Stimulated activated CD8-positive, alpha-beta memory T cell treated with anti-CD3 and anti-CD28 coated beads, Interleukin-2, amount 100 ng/mL, for 1 hour (primary cell): ENCODE results near the gene CACNA2D3.

Experiments
- DNase-seq, 2 donors: peaks; one replicate each; pipeline ENCODE4 v3.0.0-alpha.2; 2020; ENCODE audit warnings: low read depth in 2 of 2

The CACNA2D3 gene

DNA sequence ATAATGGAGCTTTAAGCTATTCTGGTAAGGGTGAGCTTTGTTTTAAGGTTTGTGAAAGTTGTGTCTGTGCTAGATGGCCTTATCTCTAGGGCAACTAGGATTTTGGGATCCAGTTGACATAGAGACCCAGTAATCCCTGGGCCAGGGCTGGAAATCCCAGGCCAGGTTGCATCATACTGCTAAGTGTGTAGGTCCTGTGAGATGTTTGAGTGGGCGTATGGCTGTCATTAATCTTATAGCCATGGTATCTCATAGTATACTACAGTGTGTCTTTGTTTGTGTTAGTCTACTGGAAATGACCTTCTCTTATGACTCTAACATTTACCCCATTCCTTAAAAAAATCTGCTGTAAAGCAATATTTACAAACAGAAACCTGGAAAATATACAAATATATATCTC is 151.4 kb downstream of the CACNA2D3 start:
- no peak for DNase-seq

DNA sequence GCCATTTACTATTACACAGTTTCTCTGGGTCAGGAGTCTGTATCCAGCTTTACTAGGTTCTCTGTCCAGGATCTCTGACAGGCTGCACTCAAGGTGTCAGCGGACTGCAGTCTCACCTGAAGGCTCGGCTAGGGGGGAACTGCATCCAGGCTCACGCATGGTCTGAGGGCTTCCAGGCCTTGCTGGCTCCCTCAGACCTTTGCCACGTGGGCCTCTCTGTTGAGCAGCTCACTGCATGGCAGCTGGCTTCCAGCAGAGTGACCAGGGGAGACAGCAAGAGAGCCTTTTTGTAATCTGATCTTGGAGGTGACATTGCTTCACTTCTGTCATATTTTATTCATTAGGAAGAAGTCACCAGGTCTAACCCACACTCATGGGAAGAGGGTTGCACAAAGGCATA is 152.3 kb downstream of the CACNA2D3 start:
- no peak for DNase-seq

DNA sequence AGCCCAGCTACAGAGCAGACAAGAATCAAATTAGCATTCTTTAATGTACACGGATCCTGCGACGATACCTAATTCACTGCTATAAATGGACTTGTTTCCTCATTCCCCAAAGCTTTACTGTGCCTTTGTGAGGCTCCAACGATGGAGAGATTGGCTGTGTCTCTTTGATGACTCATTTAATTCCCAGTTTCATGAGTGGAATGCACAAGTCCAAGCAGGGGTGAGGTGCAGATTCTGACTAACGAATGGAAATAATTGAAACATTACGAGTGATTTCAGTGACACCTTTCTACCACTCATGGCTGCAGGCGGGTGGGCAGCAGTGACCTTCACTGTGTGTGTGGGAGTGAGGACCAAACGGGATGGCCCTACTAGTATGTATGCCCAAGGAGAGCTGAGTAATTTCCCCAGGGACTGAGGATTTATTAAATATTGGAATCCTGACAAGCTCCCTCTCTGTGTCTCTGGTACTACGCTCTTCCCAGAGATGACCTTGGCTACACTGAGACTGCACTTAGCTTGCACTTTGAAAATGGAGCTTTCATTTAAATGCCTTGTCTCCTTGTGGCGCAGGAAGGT is 156.7 kb downstream of the CACNA2D3 start:
- no peak for DNase-seq

DNA sequence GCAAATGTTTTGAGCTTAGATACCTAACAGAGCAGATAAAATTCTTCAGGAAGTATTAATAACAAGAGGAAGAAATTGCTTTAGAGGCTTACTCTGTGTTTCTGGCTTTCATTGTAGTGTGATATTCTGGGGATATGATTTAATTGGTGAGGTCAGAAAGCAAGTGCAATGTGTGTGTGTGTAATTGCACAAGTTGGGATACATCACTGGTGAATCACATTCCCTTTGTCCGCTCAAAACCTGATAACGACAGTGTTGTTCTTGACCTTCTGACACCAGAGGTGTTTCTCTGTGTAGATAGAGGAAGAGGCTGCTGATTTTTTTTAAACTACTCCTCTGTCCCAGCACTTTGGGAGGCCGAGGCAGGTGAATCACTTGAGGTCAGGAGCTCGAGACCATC is 161.1 kb downstream of the CACNA2D3 start:
- no peak for DNase-seq

DNA sequence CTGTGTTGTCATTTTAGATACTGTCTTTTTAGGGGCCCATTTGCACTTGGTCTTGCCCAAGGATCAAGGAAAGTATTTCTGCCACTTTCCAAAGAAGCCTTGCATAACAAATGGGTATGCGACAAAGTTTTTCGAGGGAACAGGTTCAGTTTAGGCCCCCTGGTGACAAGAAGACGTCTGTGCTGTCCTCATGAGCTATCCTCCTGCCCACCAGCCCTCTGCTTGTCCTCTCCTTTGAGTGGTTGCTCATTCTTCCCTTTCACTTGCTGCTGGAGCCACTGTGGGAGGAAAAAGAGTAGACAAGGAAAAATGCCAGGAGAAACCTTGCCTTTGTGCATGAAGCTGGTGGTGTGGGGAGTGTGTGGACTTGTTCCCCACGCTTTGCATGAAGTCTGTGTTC is 171.9 kb downstream of the CACNA2D3 start:
- no peak for DNase-seq

DNA sequence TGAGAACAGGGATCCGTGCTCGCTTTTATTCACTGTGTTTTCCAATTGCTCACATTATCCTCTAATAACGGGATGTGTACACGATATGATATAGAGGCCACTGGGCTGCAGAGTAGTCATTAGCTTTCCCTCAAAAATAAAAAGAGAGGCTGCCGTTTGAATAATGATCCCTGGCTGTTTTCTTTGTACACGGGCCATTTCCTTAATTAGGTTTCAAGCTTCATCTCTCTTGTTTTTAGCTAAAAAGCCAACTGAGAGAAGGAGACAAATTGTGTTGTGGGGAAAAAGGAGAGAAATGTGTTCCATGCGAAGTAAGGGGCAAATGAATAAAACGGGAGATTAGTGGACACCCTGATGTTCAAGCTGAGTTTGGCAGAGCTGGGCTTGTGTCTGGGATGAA is 174.2 kb downstream of the CACNA2D3 start:
- no peak for DNase-seq

DNA sequence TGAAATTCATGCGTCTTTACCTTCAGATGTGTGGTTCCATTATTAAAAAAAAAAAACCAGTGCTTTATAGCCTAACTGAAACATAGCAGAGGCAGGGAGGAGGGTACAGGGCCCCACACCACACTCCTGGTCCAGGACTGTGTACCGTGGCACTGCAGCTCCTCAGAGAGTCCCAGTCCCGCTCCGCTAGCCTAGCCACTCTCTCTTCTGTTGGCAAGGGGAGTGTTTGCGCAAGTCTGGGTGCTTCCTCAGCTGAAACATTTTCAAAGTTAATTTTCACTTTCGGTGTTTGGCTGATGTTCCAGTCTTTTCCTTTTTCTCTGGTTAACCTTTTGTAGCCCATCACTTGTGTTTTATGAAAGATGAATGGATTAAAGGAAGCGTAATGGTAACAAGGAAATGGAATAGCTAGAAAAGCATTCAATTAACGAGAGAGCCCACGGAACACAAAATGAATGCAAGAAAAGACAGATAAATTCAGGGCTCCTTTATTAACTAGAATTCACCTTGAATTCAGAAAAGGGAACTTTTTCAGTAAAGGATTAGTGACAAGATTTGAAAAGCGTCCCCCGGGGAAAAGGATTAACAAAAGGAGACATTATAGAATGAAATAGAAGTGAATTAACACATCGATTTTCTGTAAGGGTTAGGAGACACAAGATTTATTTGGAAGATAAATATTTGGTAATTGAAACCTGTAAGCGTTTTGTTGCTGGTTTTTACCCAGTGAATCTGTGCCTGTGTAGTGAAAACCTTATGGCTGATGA is 177.0 kb downstream of the CACNA2D3 start:
- no peak for DNase-seq

DNA sequence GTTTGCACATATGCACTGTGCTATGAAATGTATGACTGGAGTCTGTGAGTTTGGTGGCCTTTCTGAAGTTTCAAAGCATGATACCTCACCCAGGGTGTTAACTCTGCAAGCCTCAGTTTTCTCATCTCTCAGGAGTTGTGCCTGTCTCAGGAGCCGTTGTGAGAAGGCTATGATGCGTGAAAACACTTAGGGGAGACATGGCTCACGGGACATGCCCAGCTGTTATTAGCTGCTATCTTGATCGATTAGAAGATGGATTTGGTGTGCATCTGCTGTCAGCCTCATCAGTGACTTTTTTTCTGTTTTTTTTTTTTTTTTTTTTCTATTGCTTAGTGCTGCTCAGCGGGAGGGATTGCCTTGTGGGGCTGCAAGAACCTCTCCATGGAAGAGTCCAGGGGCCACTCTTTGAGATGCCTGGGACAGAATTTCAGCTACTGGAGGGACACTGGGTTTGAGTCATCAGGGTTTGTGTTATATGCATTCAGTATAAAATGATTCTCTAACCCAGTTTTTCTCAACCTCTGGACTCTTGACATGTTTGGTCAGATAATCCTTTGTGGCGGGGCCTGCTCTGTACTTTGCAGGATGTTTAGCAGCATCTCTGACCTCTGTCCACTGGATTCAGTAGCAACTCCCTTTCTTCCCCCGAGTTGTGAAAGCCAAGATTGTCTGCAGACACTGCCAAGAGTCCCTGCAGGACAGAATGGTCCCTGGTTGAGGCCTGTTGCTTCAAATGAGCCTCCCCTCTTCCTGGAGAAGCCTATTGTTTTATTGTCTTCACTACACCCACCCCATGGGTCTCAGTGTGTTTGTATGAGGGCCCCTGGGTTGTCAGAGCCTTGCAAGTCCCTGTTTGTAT is 181.4 kb downstream of the CACNA2D3 start:
- no peak for DNase-seq

DNA sequence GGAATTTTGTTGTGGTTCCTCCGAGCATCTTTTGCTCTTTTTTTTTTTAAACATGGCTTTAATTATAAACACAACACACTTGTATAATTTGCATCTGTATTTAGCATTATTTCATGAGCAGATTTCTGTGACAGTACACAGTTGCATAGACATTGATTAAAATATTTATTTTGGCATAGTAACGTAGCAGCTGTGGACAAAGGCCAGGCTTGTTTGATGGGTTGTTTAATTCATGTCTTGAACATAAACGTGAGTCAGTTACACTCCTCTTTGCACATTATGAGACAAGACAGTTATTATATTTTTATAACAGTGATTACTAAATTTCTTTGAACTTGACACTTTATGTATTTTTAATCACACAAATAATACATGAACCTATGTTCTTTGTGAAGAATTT is 182.5 kb downstream of the CACNA2D3 start:
- no peak for DNase-seq

DNA sequence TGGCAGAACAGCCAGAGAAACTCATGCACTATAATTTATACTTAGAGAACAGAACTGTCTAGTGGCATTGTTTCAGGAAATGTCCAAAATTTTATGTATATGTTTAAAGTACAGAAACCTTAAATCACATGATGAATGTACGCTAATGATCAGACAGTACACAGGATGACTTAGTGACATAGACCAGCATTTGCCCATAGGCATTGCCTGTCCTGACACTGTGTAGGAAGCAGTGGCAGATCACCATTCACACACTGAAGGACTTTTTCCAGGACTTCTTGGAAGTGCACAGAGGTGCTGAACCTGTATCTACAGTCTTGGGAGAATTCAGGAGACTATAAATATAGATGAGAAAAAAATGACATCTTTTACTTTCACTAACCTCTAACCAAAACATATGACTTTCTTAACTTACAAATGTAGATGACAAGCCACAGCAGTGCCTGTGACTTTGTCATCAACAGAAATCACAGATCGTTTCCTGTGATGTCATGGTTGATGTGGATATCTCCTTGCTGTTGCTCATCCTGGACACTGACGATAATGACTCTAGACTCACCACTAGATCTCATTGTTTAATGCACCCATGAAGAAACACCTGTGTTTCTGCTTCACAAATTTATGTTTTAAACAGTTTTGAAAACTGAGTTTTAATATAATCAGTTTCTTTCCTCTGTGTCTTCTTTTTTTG is 183.2 kb downstream of the CACNA2D3 start:
- no peak for DNase-seq

DNA sequence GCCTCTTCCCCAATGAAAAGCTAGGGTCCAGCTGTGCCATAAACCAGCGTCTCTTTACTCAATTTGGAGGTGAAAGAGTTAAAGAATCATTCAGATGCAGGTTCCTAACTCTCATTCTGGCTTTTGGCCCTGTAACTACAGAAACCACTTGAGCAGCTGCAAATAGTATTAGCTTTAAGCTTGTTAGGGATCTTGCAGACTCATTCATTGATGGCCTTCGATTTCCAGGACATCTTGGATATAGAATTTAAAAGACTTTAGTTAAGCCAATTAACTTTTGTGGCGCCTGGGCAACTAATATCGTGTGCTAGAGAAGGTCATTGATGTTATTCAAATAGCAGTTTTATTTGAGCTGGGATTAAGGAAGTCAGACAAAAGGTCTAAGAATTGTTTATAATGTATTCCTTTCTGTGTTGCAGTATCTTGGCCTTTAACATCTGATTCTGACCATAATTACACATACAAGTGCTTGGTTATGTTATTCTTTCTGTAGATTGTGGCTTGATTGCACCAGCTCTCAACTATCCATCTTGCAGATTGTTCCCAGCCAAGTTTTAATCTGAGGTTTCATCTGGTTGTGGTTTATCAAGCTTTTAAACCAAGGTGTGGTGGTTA is 185.3 kb downstream of the CACNA2D3 start:
- DNase-seq = no peak

DNA sequence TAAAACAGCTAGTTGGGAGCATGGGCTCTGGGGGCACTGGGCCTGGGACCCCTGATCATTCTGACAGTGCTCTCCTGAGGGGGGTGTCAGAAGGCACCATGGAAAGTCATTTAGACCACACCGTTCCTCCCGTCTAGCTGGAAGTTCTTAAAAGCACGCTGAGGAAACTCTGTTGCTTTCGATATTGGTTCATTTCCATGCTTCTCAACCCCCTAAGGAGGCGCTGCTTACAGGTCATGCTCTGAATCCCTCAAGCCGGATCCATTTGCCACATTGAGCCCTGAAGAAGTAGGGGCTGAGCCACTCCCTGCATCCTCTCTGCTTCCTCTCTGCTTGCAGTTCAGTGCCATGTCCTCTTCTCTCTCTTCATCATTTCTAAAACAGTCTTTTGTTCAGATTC is 187.2 kb downstream of the CACNA2D3 start:
- no peak for DNase-seq

DNA sequence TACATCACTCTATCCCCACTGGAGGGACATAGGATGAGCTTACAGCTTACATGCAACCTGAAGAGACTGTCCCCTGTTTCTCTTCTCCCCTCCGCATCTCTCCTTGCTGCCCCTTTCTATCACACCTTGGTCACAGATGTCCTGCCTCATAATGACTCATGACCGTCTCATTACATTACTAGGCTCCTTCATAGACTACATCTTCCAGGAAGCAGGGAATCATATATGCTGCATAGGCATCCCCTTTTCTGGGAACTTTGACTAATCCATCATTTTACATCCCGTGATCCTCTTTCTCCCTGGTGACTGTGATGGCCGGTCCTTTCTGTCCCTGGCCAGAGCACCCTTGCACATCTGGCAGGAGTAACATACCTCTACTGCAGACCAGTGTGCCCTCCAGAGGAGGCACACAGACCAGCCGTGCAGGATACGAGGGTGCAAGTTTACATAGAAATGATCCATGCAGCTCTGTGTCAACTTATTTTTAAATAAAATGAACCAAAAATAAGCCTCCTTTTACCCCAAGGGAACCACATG is 188.9 kb downstream of the CACNA2D3 start:
- no peak for DNase-seq

DNA sequence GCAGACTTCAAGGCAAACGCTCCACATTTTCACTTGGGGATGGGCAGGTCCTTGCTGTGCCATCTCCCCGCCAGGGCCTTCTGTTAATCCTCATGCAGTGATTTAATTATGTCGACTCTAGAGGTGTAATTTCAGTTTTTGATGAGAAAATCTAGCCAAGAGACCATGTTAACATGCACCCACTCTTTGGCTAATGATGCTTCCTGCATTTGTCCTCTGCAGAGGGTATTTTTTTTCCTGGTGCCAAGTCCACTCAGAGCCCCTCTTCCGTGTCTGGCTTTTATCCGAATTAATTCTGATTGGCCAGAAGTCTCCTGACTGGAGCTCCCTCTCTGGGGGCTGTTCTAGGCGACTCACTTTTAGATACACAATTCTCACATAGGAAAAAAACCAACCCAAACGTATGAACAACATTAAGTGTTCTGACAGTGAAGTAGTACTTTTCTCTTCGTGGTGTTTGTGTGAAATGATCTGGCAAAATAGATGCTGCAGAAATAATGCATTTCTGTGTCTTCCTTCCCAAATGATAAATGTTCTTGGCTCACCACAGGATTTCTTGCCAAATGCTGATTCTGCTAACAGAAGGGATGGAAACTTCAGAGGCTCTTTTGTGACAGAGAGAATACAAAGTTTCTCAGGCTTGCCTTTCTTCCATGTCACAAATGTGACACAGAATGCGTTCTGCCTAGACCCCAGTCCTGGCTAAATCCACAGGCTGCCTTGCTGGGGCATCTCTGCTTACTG is 190.0 kb downstream of the CACNA2D3 start:
- no peak for DNase-seq

DNA sequence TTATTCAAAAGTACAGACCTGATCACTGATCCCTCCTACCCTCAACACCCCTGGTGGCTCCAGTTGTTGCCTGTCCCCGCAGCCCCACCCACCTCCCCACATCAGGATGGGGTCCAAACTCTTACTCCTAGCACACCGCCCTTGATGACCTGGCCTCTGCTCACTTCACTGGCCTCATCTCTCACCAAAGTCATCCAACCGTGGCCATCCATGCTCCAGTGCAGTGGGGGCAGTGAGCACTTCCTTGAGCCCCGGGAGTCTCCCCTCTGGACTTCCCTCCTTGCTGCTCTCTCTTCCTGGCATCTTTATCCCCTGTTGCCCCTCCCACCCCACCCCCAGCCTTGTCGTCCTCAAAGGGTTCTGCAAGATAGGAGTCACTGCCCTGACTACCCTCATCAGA is 191.1 kb downstream of the CACNA2D3 start:
- DNase-seq = no peak

DNA sequence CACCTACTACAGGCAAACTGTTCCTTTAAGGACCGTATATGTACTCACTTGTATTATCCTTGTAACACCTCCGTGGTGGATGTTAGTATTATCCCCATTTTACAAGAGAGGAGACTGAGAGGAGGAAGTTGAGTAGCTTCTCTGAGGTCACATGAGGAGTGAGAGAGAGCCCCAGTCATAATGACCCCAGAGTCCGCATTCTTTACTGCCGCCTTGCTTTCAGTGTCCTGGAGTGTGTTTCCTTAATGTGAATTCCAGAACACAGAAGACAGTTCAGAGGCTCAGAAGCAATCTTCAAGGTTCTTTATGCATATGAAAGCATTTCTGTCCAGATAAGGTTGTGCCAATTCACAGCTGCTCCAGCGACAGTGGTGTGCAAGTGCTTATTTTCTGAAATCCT is 199.2 kb downstream of the CACNA2D3 start:
- no peak for DNase-seq

DNA sequence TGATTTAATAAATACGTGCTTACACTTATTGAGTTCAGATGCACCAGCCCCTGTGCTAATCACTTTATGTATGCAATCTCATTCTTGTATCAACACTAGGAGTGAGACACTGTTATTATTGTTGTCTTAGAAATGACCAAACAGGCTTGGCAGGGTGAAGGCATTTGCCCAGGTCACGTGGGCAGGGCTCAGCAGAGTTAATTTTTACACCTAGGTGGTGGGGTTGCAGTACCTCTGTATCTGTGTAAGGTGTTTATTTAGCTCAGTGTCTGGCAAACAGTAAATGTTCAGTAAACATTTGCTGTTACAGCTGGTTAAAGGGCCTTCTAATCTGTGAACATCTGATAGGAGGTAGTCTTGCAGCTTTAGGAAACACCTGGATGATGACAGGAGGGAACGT is 200.0 kb downstream of the CACNA2D3 start:
- no peak for DNase-seq

DNA sequence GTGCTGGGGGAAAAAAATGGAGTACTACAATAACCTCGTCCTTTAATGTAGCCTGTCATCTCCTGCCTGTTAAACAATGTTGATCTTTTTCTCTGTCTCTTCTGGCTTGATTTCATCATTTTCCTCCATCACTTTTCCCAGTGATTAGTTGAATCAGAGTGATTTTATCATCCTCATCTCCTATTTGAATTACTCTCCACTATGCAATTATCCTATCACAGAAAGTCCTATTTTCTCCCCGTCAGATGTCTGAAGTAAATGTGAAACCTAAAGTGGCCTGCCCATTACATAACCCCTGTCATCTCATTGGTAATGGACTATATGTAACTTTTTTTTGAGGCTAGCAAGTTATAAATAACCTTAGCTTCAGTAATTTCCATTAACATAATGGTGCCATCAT is 201.8 kb downstream of the CACNA2D3 start:
- no peak for DNase-seq

DNA sequence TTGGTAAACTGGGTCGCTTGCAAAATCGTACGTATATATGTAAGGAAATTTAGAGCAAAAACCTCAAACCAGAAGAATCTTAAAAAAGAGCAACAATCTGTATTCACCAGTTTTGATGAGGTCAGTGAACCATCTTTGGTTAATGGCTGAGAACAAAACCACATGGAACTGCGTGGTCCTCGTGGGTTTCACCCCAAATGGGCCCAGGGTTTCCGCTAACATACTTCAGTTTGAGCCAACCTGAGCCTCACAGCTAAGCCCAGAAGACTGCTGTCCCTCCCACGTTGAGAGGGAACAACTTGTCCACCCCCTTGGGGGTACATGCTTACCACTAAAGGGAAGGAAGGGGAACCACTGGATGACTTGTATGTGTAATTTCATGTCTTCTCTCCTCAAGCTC is 204.6 kb downstream of the CACNA2D3 start:
- no peak for DNase-seq

DNA sequence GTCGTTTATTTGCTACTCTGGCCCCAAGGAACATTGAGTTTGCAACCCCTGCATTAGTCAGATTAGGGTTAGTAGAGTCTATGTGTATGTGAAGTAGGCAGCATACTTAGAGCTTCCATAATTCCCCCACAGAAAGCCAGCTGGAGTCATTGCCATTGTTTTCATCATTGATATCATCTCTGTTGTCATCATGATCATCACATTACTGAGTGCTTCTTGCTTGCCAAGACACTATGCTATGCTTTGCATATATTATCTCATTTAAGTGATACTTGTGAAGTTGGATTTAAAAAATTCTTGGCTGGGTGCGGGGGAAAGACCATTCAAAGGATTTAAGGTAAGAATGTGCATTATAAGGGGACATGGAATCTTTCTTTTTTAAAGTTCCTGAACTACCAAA is 209.0 kb downstream of the CACNA2D3 start:
- DNase-seq = no peak

DNA sequence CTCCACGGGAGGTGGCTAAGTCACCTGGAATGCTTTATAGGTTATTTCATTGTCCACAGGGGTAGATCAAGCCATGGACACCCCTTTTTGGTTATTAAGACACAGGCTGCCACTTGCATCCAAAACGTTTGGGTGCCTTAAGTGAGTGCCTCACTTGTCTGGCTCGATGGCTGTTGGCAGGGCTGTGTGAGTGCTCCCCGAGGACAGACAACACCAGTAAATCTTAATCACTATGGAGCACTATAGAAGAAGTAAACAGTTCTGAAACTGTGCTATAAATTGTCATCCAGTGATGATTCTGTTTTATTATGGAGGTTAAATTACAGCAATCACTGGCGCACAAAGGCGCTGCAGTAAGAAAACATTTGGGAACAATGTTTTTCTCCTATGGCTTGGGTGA is 215.5 kb downstream of the CACNA2D3 start:
- DNase-seq = no peak
